Stomach (tissue), 9 donors: ENCODE measurements around the gene PMVK. TPM values are rescaled to one million over a fixed set of nuclear protein-coding genes. Genes with fewer than 3 reads are reported as not detected.

Source experiments
- DNase-seq, 2 donors: peaks; one replicate each; pipeline versions ENCODE4 v3.0.0 to v3.0.0-alpha.2; 2013 to 2019
- H3K27ac ChIP-seq, 5 donors: fragments of 200-600 bp in 4 of 5; sonication (generic) in 4 of 5; one replicate each; pipeline ENCODE4 v1.5.1; 2013 to 2019; ENCODE audit warnings: mild to moderate bottlenecking in 1 of 5, moderate library complexity in 1 of 5
- H3K27me3 ChIP-seq, 3 donors: fragments of 200-600 bp; sonication (generic); one replicate each; pipeline ENCODE4 v1.5.1; 2017 to 2019; ENCODE audit warnings: mixed run types in 1 of 3
- H3K36me3 ChIP-seq, 4 donors: fragments of 200-600 bp; sonication (generic); 1 replicate in 3 of 4; 2 replicates in 1 of 4; pipeline ENCODE4 v1.5.1; 2016 to 2019
- H3K4me1 ChIP-seq, 4 donors: fragments of 200-600 bp; sonication (generic); one replicate each; pipeline ENCODE4 v1.5.1; 2016 to 2019
- H3K4me3 ChIP-seq, 4 donors: fragments of 200-600 bp; sonication (generic) in 3 of 4; one replicate each; pipeline ENCODE4 v1.5.1; 2016 to 2019; ENCODE audit warnings: mild to moderate bottlenecking in 1 of 4
- H3K9me3 ChIP-seq, 4 donors: fragments of 200-600 bp; sonication (generic); one replicate each; pipeline ENCODE4 v1.5.1; 2016 to 2019
- EP300 ChIP-seq: sonication (generic); formaldehyde crosslinking; IDR thresholded peaks from one replicate; pipeline ENCODE4 v1.6.1; 2017; ENCODE audit warnings: antibody characterized with exemption
- POLR2A ChIP-seq, 4 donors: fragments of 450-650 bp; IDR thresholded peaks; one replicate each; pipeline ENCODE4 v1.6.1; 2016; ENCODE audit warnings: antibody characterized with exemption in 4 of 4, control low read depth in 2 of 4, mild to moderate bottlenecking in 1 of 4, moderate library complexity in 1 of 4
- POLR2AphosphoS5 ChIP-seq, 3 donors: sonication (generic); formaldehyde crosslinking; IDR thresholded peaks; one replicate each; pipeline ENCODE4 v1.6.1; 2016; ENCODE audit warnings: antibody characterized with exemption in 3 of 3
- WGBS, 5 donors: extraction: QIAGEN DNeasy Blood & Tissue Kit in 3 of 5; methylation state at CpG; one replicate each; pipeline versions ENCODE4 v1.1.5 to v1.1.7; 2013 to 2018; 5-methylcytosine and 5-hydroxymethylcytosine counted together
- intact Hi-C: fragments of 100-400 bp; cut with DNase I; formaldehyde crosslinking; loops from one replicate; pipeline ENCODE4 v1.15.1; 2023; ENCODE audit warnings: low total_unique reads
- polyA plus RNA-seq, 3 donors: library from polyadenylated mRNA; stranded (reverse); fragments of 200-250 nt; gene quantifications; one replicate each; pipeline ENCODE4 v1.2.3, GENCODE V29; 2013
- small RNA-seq, 4 donors: library from RNA; depleted of rRNA; stranded (forward); fragments of <200 nt; gene quantifications; one replicate each; pipeline ENCODE3, GENCODE V24; 2016
- total RNA-seq, 5 donors: library from RNA; depleted of rRNA; stranded (reverse); fragments of >200 nt; gene quantifications; one replicate each; pipeline versions ENCODE4 v1.1.0 to v1.2.3, GENCODE V29; 2014 to 2016
- TF ChIP-seq, protein P1 (sequence below), 7 experiments: fragments of 450-650 bp in 4 of 7; fragments of 200-600 bp in 3 of 7; sonication (generic) in 3 of 7; IDR thresholded peaks; one replicate each; pipeline ENCODE4 v1.5.1; 2016 to 2019; ENCODE audit warnings: antibody characterized with exemption in 7 of 7, control low read depth in 2 of 7, mild to moderate bottlenecking in 1 of 7
- donor health status: healthy with polysubstance abuse.
- donor health status: Bipolar disorder and iron deficiency.
- donor health status: healthy.

The PMVK gene
- total and polyA plus RNA-seq, 8 donors: 10.1 to 57.1 (median 41.1) TPM

DNA sequence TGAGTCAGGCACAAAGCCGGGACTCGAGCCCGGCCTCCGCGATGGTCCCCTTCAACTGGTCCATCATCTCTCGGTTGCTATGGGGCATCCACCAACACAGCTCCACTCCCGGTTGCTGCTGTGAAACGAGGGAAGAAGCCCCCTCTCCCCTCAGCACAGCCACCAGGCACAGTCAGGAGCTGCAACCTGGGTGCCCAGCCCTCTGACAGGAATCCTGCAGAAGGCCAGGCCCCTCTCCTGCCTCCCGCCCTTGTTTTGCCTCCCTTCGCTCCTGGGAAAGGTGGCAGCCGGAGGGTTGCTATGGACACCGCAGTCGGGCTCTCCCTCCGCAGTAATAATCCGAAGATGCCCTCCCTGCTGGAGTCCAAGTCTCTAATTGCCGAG is 57.5 kb downstream of the PMVK start:
- WGBS, 5 donors: 68 to 86% (median 77%) methylated on average over 12 to 16 of the region's 16 CpGs

DNA sequence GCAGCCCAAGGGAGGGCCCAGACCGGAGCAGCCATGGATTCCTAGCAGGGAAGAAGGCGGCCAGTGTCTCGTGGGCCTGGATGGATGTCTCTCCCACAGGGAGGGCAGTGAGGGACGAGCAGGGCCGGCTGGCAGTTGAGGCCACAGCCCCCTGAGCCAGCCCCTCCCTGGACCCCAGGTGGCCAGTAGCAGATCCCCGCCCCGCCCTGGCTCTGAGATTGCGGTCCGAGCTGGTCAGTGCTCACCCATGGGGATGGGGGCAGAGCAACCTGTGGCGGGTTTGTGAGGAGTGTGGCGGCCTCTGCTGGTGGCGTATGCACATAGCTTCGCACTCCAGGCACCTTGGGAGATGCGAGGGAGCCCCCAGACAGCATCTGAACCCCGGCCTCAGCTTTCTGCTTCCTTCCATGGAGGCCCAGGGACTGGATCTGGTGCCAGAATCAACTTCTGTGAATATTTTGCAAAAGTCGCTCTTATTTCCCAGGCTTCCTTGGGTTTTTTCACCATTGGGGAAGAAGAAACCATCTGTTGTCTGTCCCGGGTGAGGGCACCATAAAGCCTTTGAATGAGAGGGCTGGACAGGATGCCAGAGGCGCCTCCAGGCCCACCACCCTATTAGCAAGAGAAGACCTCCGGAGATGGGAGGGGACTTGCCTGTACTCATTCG is 58.0 kb downstream of the PMVK start:
- Histone ChIP-seq H3K4me3 (no peak overlapping the region), H3K27me3 (peaks cover 0 to 8% (median 0%) of the 10 kb centered on the region in 3 donors), H3K4me1 (peaks cover 0 to 19% (median 4%) of the 10 kb centered on the region in 4 donors), H3K27ac (no peak overlapping the region), H3K9me3 (no peaks in the 10 kb centered on the region), H3K36me3 (no peaks in the 10 kb centered on the region)
- intact Hi-C loops: loop anchor here (5.0 to 10.0 kb wide), 3 partner anchors 211 to 394 kb away; no protein-coding TSS in a partner anchor
- TF ChIP-seq EP300 (no peak), POLR2AphosphoS5 (IDR thresholded peaks at IDR 0.05) (peak in 1 of 3 donors; percentile 10), POLR2A (IDR thresholded peaks at IDR 0.05) (no peak)
- TF ChIP-seq, protein P1, sequence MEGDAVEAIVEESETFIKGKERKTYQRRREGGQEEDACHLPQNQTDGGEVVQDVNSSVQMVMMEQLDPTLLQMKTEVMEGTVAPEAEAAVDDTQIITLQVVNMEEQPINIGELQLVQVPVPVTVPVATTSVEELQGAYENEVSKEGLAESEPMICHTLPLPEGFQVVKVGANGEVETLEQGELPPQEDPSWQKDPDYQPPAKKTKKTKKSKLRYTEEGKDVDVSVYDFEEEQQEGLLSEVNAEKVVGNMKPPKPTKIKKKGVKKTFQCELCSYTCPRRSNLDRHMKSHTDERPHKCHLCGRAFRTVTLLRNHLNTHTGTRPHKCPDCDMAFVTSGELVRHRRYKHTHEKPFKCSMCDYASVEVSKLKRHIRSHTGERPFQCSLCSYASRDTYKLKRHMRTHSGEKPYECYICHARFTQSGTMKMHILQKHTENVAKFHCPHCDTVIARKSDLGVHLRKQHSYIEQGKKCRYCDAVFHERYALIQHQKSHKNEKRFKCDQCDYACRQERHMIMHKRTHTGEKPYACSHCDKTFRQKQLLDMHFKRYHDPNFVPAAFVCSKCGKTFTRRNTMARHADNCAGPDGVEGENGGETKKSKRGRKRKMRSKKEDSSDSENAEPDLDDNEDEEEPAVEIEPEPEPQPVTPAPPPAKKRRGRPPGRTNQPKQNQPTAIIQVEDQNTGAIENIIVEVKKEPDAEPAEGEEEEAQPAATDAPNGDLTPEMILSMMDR (IDR thresholded peaks at IDR 0.05): peak in 5 of 7 experiments; percentile 74 to 90 (median 75)
- 24 to 33% (median 28%) methylated on average over 13 to 20 of the region's 20 CpGs for WGBS, 5 donors
- peak; percentile 83 to 92 for DNase-seq

More for the DNA sequence above, 57.5 kb downstream of the PMVK start:
- intact Hi-C loops: loop anchor here (5.0 to 10.0 kb wide), 3 partner anchors 212 to 394 kb away; no protein-coding TSS in a partner anchor
- peaks cover 0 to 6% (median 0%) of the 10 kb centered on the region in 3 donors for H3K27me3 ChIP-seq
- no peaks in the 10 kb centered on the region for H3K9me3 ChIP-seq
- H3K4me1 ChIP-seq: peaks cover 0 to 19% (median 4%) of the 10 kb centered on the region in 4 donors
- TF ChIP-seq, protein P1 (IDR thresholded peaks at IDR 0.05): no peak
- TF ChIP-seq EP300 (no peak), POLR2A (IDR thresholded peaks at IDR 0.05) (no peak), POLR2AphosphoS5 (IDR thresholded peaks at IDR 0.05) (no peak)
- no peak for DNase-seq
- no peaks in the 10 kb centered on the region for H3K36me3 ChIP-seq
- no peak overlapping the region for H3K4me3 ChIP-seq
- H3K27ac ChIP-seq: no peak overlapping the region

DNA sequence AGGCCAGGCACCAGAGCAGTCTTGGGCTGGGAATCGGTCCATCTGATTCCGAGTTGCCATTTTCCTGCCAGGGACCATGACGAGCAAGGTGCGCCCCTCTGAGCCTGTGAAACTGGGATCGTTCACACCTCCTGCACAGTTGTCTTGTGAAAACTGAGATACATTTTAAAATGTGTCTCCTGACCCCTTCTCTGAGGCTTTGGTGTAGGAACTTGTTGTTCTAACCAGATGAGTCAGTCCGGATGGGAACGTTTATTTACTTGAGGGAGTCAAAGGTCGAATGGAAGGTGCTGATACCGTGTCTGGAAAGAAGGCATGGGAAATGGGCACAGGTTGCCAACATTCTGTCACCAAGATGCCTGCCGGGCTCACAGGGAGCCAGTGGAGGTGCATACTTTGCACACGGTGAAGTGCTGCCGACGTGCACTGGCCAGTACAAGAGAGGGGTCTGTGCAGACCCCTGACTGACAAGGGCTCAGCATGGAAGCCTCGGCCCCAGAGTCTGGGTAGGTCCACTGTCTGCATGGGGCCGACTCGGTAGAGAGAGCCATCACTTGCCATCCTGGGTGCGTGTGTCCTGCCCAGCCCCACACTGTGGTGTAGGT is 59.0 kb downstream of the PMVK start:
- TF ChIP-seq POLR2AphosphoS5 (IDR thresholded peaks at IDR 0.05) (no peak), POLR2A (IDR thresholded peaks at IDR 0.05) (no peak), EP300 (no peak)
- TF ChIP-seq, protein P1 (IDR thresholded peaks at IDR 0.05): no peak
- no peaks in the 10 kb centered on the region for H3K9me3 ChIP-seq
- H3K4me3 ChIP-seq: no peak overlapping the region
- intact Hi-C loops: loop anchor here (5.0 to 10.0 kb wide), 3 partner anchors 210 to 393 kb away; no protein-coding TSS in a partner anchor
- 44 to 64% (median 58%) methylated on average over 13 to 17 of the region's 17 CpGs for WGBS, 5 donors
- no peaks in the 10 kb centered on the region for H3K36me3 ChIP-seq
- H3K27me3 ChIP-seq: peaks cover 0 to 8% (median 0%) of the 10 kb centered on the region in 3 donors
- H3K27ac ChIP-seq: no peak overlapping the region
- H3K4me1 ChIP-seq: peaks cover 0 to 19% (median 4%) of the 10 kb centered on the region in 4 donors
- no peak for DNase-seq

DNA sequence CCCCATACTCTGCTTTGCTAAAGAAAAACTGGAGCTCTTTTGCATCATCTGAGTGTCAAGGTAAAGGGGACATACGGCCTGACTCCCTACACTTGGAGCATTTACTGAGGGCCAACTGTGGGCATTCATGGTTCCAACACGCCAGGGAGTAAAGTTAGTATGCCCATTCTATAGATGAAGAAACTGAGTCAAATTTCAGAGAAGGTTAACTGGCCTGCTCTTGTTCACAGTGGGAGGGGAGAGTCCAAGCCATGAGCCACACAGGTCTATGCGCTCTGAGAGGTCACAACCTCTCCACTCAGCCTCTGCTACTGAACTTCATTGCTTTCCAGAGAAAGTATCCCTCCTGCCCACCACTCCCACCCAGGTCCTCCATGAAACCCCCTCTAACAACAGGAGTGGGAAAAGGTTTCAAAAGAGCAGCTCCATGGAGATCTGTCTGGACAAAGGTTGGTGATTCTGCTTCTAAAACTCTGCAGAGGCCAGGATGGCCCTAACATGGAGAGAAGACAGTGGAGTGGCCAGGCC is 59.6 kb downstream of the PMVK start:
- Histone ChIP-seq H3K27me3 (peaks cover 0 to 8% (median 0%) of the 10 kb centered on the region in 3 donors), H3K4me3 (no peak overlapping the region), H3K9me3 (no peaks in the 10 kb centered on the region), H3K4me1 (peaks cover 0 to 19% (median 4%) of the 10 kb centered on the region in 4 donors), H3K27ac (no peak overlapping the region), H3K36me3 (no peaks in the 10 kb centered on the region)
- WGBS, 5 donors: 58 to 81% (median 73%) methylated on average over 3 of the region's 3 CpGs
- DNase-seq: no peak
- TF ChIP-seq POLR2A (IDR thresholded peaks at IDR 0.05) (no peak), POLR2AphosphoS5 (IDR thresholded peaks at IDR 0.05) (no peak)
- intact Hi-C loops: loop anchor here (5.0 to 10.0 kb wide), 3 partner anchors 210 to 392 kb away; no protein-coding TSS in a partner anchor

Small RNA genes lying within 50 kb of the gene (small RNA-seq; reads per million reads assigned to genes)
- 0 reads per million in 4 donors for gene MIR4258
- 0 reads per million in 4 donors for gene RF00017

Other genes starting within 250 kb of the PMVK start
- 10 to 100 TPM in 1 of 5 donors, 1 to 10 TPM in 4; 1.2 to 10.7 (median 3.5) TPM for gene KCNN3, start 66.4 kb downstream of the PMVK start, total RNA-seq
- under 1 TPM; 0.19 to 0.31 (median 0.25) TPM for gene KCNN3, start 66.4 kb downstream of the PMVK start, polyA plus RNA-seq
- 100 to 1,000 TPM in 1 of 5 donors, 10 to 100 TPM in 4; 66.5 to 123 (median 81.1) TPM for gene PBXIP1, start 19.4 kb upstream of the PMVK start, total RNA-seq
- 10 to 100 TPM; 19.7 to 59.0 (median 33.4) TPM for gene PBXIP1, start 19.4 kb upstream of the PMVK start, polyA plus RNA-seq
- gene PYGO2, start 25.1 kb upstream of the PMVK start, total RNA-seq: 10 to 100 TPM in 4 of 5 donors, 1 to 10 TPM in 1; 8.1 to 75.3 (median 36.2) TPM
- gene PYGO2, start 25.1 kb upstream of the PMVK start, polyA plus RNA-seq: 10 to 100 TPM; 12.2 to 19.8 (median 16.1) TPM
- 10 to 100 TPM; 23.2 to 81.1 (median 59.6) TPM for gene SHC1, start 34.0 kb upstream of the PMVK start, total RNA-seq
- gene SHC1, start 34.0 kb upstream of the PMVK start, polyA plus RNA-seq: 10 to 100 TPM; 43.7 to 58.8 (median 56.1) TPM
- gene CKS1B, start 38.0 kb upstream of the PMVK start, total RNA-seq: 10 to 100 TPM in 2 of 5 donors, 1 to 10 TPM in 3; 4.7 to 36.1 (median 5.2) TPM
- gene CKS1B, start 38.0 kb upstream of the PMVK start, polyA plus RNA-seq: 10 to 100 TPM; 40.9 to 73.3 (median 63.9) TPM
- 10 to 100 TPM; 14.1 to 76.5 (median 54.8) TPM for gene FLAD1, start 46.6 kb upstream of the PMVK start, total RNA-seq
- 10 to 100 TPM; 31.4 to 43.8 (median 40.4) TPM for gene FLAD1, start 46.6 kb upstream of the PMVK start, polyA plus RNA-seq
- 10 to 100 TPM in 1 of 5 donors, 1 to 10 TPM in 1, not detected in 3; 1.1 to 11.6 TPM for gene LENEP, start 56.9 kb upstream of the PMVK start, total RNA-seq
- gene LENEP, start 56.9 kb upstream of the PMVK start, polyA plus RNA-seq: not detected
- 100 to 1,000 TPM in 1 of 5 donors, 10 to 100 TPM in 4; 32.3 to 134 (median 53.9) TPM for gene ZBTB7B, start 66.1 kb upstream of the PMVK start, total RNA-seq
- 10 to 100 TPM; 29.6 to 39.5 (median 35.6) TPM for gene ZBTB7B, start 66.1 kb upstream of the PMVK start, polyA plus RNA-seq
- 100 to 1,000 TPM in 1 of 5 donors, not detected in 4; 158 TPM for gene DCST2, start 97.1 kb upstream of the PMVK start, total RNA-seq
- gene DCST2, start 97.1 kb upstream of the PMVK start, polyA plus RNA-seq: 1 to 10 TPM; 1.6 to 6.6 (median 6.1) TPM
- gene DCST1, start 97.1 kb upstream of the PMVK start, total RNA-seq: under 1 TPM in 2 of 5 donors, not detected in 3; 0.18 to 0.89 TPM
- under 1 TPM in 1 of 3 donors, not detected in 2; 0.13 TPM for gene DCST1, start 97.1 kb upstream of the PMVK start, polyA plus RNA-seq
- gene ADAM15, start 114.6 kb upstream of the PMVK start, total RNA-seq: 100 to 1,000 TPM in 4 of 5 donors, 10 to 100 TPM in 1; 56.2 to 335 (median 126) TPM
- 100 to 1,000 TPM; 149 to 267 (median 159) TPM for gene ADAM15, start 114.6 kb upstream of the PMVK start, polyA plus RNA-seq
- 1 to 10 TPM in 3 of 5 donors, not detected in 2; 3.5 to 9.9 (median 5.8) TPM for gene EFNA4, start 127.0 kb upstream of the PMVK start, total RNA-seq
- gene EFNA4, start 127.0 kb upstream of the PMVK start, polyA plus RNA-seq: 10 to 100 TPM in 1 of 3 donors, 1 to 10 TPM in 2; 4.3 to 13.2 (median 6.7) TPM
- not detected for gene EFNA3, start 142.1 kb upstream of the PMVK start, total RNA-seq
- gene EFNA3, start 142.1 kb upstream of the PMVK start, polyA plus RNA-seq: 1 to 10 TPM in 2 of 3 donors, under 1 TPM in 1; 0.76 to 4.9 (median 1.5) TPM
- gene EFNA1, start 191.2 kb upstream of the PMVK start, total RNA-seq: 10 to 100 TPM; 12.2 to 75.3 (median 36.0) TPM
- gene EFNA1, start 191.2 kb upstream of the PMVK start, polyA plus RNA-seq: 10 to 100 TPM; 31.3 to 65.8 (median 47.7) TPM
- 100 to 1,000 TPM in 1 of 5 donors, 10 to 100 TPM in 3, 1 to 10 TPM in 1; 4.5 to 114 (median 22.5) TPM for gene SLC50A1, start 199.1 kb upstream of the PMVK start, total RNA-seq
- gene SLC50A1, start 199.1 kb upstream of the PMVK start, polyA plus RNA-seq: 10 to 100 TPM; 39.7 to 48.3 (median 40.2) TPM
- 10 to 100 TPM in 4 of 5 donors, not detected in 1; 13.3 to 51.3 (median 38.3) TPM for gene DPM3, start 203.8 kb upstream of the PMVK start, total RNA-seq
- gene DPM3, start 203.8 kb upstream of the PMVK start, polyA plus RNA-seq: 100 to 1,000 TPM; 192 to 301 (median 220) TPM
- 100 to 1,000 TPM in 3 of 5 donors, 10 to 100 TPM in 2; 60.8 to 238 (median 133) TPM for gene KRTCAP2, start 236.6 kb upstream of the PMVK start, total RNA-seq
- 100 to 1,000 TPM; 183 to 399 (median 242) TPM for gene KRTCAP2, start 236.6 kb upstream of the PMVK start, polyA plus RNA-seq
- gene TRIM46, start 237.1 kb upstream of the PMVK start, total RNA-seq: 10 to 100 TPM in 1 of 5 donors, 1 to 10 TPM in 1, under 1 TPM in 1, not detected in 2; 0.73 to 16.9 (median 5.4) TPM
- gene TRIM46, start 237.1 kb upstream of the PMVK start, polyA plus RNA-seq: under 1 TPM; 0.58 to 0.68 (median 0.61) TPM